A549 (cell line): ENCODE measurements around the gene PKP1. TPM values are rescaled to one million over a fixed set of nuclear protein-coding genes. Genes with fewer than 3 reads are reported as not detected.
A peak's percentile ranks its signal among the peaks of the same experiment; 100 is the strongest.

Experiments
- ATAC-seq, 2 experiments: fragments of 200-7000 bp in 1 of 2; fragments of >200 bp in 1 of 2; cut with Nextera tagmentation in 1 of 2; cut with Tn5 transposase in 1 of 2; 3 replicates each; pipeline versions ENCODE4 v1.8.0 to v1.9.1; 2018 to 2020; ENCODE audit warnings: mild to moderate bottlenecking in 1 of 2, moderate library complexity in 1 of 2
- CTCF ChIA-PET: fragments of 300-600 bp; sonication (Branson Sonifier 250); formaldehyde crosslinking; extraction: SDS; loops from one replicate; lab custom pipeline; 2021; ENCODE audit warnings: antibody characterized with exemption, inconsistent platforms; lab: Yijun Ruan, JAX
- POLR2A ChIA-PET: fragments of 350-600 bp; formaldehyde crosslinking; extraction: SDS; loops from one replicate; lab custom pipeline; 2021; ENCODE audit warnings: antibody characterized with exemption, inconsistent platforms; lab: Yijun Ruan, JAX
- DNase-seq, 2 experiments: peaks; one replicate each; pipeline versions ENCODE4 v3.0.0 to v3.0.0-alpha.2; 2011 to 2016; ENCODE audit warnings: low read depth in 1 of 2, low spot score in 1 of 2
- FAIRE-seq: peaks from 2 replicates; lab custom pipeline; 2011; peaks lifted over from hg19 to GRCh38; lab: Jason Lieb, UNC
- H3K27ac ChIP-seq, 2 experiments: fragments of >200 bp; sonication (Bioruptor Twin); formaldehyde crosslinking; 3 replicates each; pipeline ENCODE4 v1.5.1; 2016 to 2017
- H3K4me1 ChIP-seq: fragments of >200 bp; sonication (Bioruptor Twin); formaldehyde crosslinking; 3 replicates; pipeline ENCODE4 v1.6.1; 2016
- H3K4me2 ChIP-seq: fragments of >200 bp; sonication (Bioruptor Twin); formaldehyde crosslinking; 3 replicates; pipeline ENCODE4 v1.6.1; 2016
- H3K4me3 ChIP-seq: fragments of >200 bp; sonication (Bioruptor Twin); formaldehyde crosslinking; 3 replicates; pipeline ENCODE4 v1.5.1; 2016
- H3K9me3 ChIP-seq: fragments of >200 bp; sonication (Bioruptor Twin); formaldehyde crosslinking; 3 replicates; pipeline ENCODE4 v1.6.1; 2016
- CHD4 ChIP-seq: fragments of 200-600 bp; sonication (generic); IDR thresholded peaks from 2 replicates; pipeline ENCODE4 v1.6.1; 2016; ENCODE audit warnings: antibody characterized with exemption, mild to moderate bottlenecking, borderline replicate concordance
- FOSB ChIP-seq: fragments of 250-450 bp; sonication (Bioruptor Pico); IDR thresholded peaks from 2 replicates; pipeline ENCODE4 v1.5.0; 2020; ENCODE audit warnings: mild to moderate bottlenecking, moderate library complexity
- GATA3 ChIP-seq: IDR thresholded peaks from 2 replicates; pipeline ENCODE4 v1.6.1; 2012; ENCODE audit warnings: borderline replicate concordance
- HDAC2 ChIP-seq: fragments of 200-600 bp; sonication (generic); IDR thresholded peaks from 2 replicates; pipeline ENCODE4 v1.6.1; 2016
- HOXB5 ChIP-seq: fragments of 250-450 bp; sonication (Bioruptor Pico); IDR thresholded peaks from 2 replicates; pipeline ENCODE4 v1.5.0; 2020; ENCODE audit warnings: mild to moderate bottlenecking, moderate library complexity
- MAZ ChIP-seq: fragments of 150-350 bp; IDR thresholded peaks from 2 replicates; pipeline ENCODE4 v1.6.1; 2014; ENCODE audit warnings: antibody characterized with exemption, low read depth, low read length, borderline replicate concordance
- NPAS2 ChIP-seq: fragments of 250-450 bp; sonication (Bioruptor Pico); IDR thresholded peaks from 2 replicates; pipeline ENCODE4 v1.8.0; 2022; ENCODE audit warnings: mild to moderate bottlenecking, moderate library complexity, borderline replicate concordance
- NR3C1 ChIP-seq: fragments of >200 bp; sonication (Bioruptor Twin); formaldehyde crosslinking; IDR thresholded peaks from 3 replicates; pipeline ENCODE4 v1.6.1; 2017
- PHF8 ChIP-seq: fragments of 200-600 bp; sonication (generic); IDR thresholded peaks from 2 replicates; pipeline ENCODE4 v1.6.1; 2016; ENCODE audit warnings: low read depth, mild to moderate bottlenecking, antibody characterized with exemption, moderate library complexity, borderline replicate concordance
- POLR2A ChIP-seq: IDR thresholded peaks from 2 replicates; pipeline ENCODE4 v1.6.1; 2012; ENCODE audit warnings: mild to moderate bottlenecking, low read length
- RAD21 ChIP-seq, 2 experiments: fragments of >200 bp in 1 of 2; sonication (Bioruptor Twin) in 1 of 2; formaldehyde crosslinking in 1 of 2; IDR thresholded peaks in 1 of 2; conservative IDR thresholded peaks in 1 of 2; 2 replicates in 1 of 2; 3 replicates in 1 of 2; pipeline ENCODE4 v1.6.1; 2012 to 2018; ENCODE audit warnings: inconsistent platforms in 1 of 2
- RFX5 ChIP-seq: fragments of 450-650 bp; IDR thresholded peaks from 2 replicates; pipeline ENCODE4 v1.7.1; 2014; ENCODE audit warnings: antibody characterized with exemption, mild to moderate bottlenecking, moderate library complexity
- RNF2 ChIP-seq: fragments of 200-600 bp; sonication (generic); IDR thresholded peaks from 2 replicates; pipeline ENCODE4 v1.6.1; 2016; ENCODE audit warnings: low read depth, mild to moderate bottlenecking, antibody characterized with exemption, moderate library complexity, borderline replicate concordance
- SMC3 ChIP-seq: fragments of >200 bp; sonication (Bioruptor Twin); formaldehyde crosslinking; IDR thresholded peaks from 3 replicates; pipeline ENCODE4 v1.6.1; 2018; ENCODE audit warnings: inconsistent platforms
- ZC3H11A ChIP-seq: fragments of 450-650 bp; IDR thresholded peaks from 2 replicates; pipeline ENCODE4 v1.6.1; 2014; ENCODE audit warnings: antibody characterized with exemption, mild to moderate bottlenecking
- WGBS: methylation state at CpG from one replicate; pipeline ENCODE4 v1.1.6; 2017; ENCODE audit errors: missing lambda C conversion rate; 5-methylcytosine and 5-hydroxymethylcytosine counted together
- polyA plus RNA-seq, 4 experiments: library from polyadenylated mRNA; depleted of rRNA in 3 of 4; stranded (reverse); fragments of >200 nt; fragmentation: RNase III in 1 of 4; extraction: RNeasy Plus Mini Kit Qiagen cat#74134 plus additional on column Dnase treatment in 1 of 4; gene quantifications; 2 replicates in 3 of 4; 3 replicates in 1 of 4; pipeline ENCODE4 v1.2.3, GENCODE V29; 2011 to 2017
- TF ChIP-seq, protein P1 (sequence below): fragments of 250-450 bp; sonication (Bioruptor Pico); IDR thresholded peaks from 2 replicates; pipeline ENCODE4 v1.5.0; 2020; ENCODE audit warnings: low read depth, mild to moderate bottlenecking, moderate library complexity

Gene PKP1
- polyA plus RNA-seq, 2 of the 4 experiments (the other 2 are of a cell fraction): not detected

GRCh38 chr1:201321826-201322390 lies 38.6 kb downstream of the PKP1 start:
- TF ChIP-seq NPAS2 (CRISPR knock-in tag) (no peak), RNF2 (no peak)
- Histone ChIP-seq H3K4me1 (no peaks in the 10 kb centered on the region), H3K4me3 (no peak overlapping the region), H3K27ac (no peak overlapping the region), H3K4me2 (no peak overlapping the region), H3K9me3 (no peaks in the 10 kb centered on the region)
- no peak for ATAC-seq
- DNase-seq: no peak
- 77% methylated on average over 13 of the region's 15 CpGs for WGBS
- no peak for FAIRE-seq
- POLR2A ChIA-PET: no interaction called here
- CTCF ChIA-PET: interaction anchor here (1.0 to 3.7 kb wide), 5 partner anchors 11 to 67 kb away, joined by 3 to 21 read pairs (median 4); no protein-coding TSS in a partner anchor

DNA sequence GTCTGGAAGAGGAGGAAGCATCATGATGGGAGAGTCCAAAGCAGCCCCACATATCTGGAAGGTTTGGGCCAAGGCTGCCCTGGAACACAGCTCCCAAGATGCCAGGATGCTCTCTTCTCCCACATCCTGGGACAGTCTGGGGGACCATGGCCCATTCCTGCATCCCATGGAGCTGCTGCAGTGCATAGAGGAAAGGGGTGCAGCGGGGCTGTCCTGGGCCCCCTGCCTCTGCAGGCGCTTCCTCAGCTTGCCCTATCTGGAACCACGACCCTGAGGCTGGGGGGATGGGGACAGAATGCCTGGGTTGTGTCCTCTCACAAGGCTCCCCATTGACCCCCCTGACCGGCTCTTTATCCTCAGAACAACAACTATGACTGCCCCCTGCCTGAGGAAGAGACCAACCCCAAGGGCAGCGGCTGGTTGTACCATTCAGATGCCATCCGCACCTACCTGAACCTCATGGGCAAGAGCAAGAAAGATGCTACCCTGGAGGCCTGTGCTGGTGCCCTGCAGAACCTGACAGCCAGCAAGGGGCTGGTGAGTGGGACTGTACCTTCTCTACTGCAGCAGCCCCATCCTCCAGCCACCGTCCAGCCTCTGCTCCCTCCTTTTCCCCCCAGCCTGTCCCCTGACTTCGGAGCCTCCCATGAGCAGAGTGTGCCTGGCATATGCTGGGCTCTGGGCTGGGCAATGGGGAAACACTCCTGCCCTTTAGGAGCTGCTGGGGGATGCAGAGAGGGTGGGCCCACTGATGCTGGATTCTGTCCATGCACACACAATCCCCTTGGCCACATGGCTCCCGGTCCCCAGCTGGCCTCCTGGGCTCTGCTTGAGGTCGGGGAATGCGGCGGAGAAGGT lies 39.6 kb downstream of the PKP1 start:
- POLR2A ChIA-PET: no interaction called here
- FAIRE-seq: no peak

DNA sequence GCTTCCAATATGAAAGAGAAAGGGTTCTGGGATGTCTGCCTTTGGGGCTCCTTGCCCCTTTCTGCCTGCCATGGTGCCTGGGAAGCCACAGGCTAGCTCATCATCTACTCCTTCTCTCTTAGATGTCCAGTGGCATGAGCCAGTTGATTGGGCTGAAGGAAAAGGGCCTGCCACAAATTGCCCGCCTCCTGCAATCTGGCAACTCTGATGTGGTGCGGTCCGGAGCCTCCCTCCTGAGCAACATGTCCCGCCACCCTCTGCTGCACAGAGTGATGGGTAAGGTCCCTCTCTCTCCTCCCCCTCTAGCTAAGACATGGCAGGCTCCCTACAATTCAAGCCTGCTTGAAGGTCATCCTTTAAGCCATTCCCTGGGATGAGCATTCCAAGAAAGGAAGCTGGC lies 41.0 kb downstream of the PKP1 start:
- TF ChIP-seq SMC3: no peak
- TF ChIP-seq POLR2A: no peak
- no peak for TF ChIP-seq HOXB5 (CRISPR knock-in tag)
- TF ChIP-seq HDAC2: no peak
- TF ChIP-seq PHF8: no peak
- TF ChIP-seq, protein P1, sequence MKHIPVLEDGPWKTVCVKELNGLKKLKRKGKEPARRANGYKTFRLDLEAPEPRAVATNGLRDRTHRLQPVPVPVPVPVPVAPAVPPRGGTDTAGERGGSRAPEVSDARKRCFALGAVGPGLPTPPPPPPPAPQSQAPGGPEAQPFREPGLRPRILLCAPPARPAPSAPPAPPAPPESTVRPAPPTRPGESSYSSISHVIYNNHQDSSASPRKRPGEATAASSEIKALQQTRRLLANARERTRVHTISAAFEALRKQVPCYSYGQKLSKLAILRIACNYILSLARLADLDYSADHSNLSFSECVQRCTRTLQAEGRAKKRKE (CRISPR knock-in tag): no peak
- TF ChIP-seq MAZ: no peak
- no peak for TF ChIP-seq FOSB
- TF ChIP-seq RFX5: no peak
- no peak for TF ChIP-seq CHD4
- TF ChIP-seq ZC3H11A: no peak
- TF ChIP-seq NR3C1: no peak
- TF ChIP-seq RAD21 (conservative IDR thresholded peaks at IDR 0.05 in 1 of 2, IDR thresholded peaks at IDR 0.05 in 1 of 2): no peak
- WGBS: 94% methylated on average over 4 of the region's 4 CpGs
- DNase-seq: no peak
- no peak for FAIRE-seq
- no peak for ATAC-seq
- POLR2A ChIA-PET: no interaction called here
- H3K9me3 ChIP-seq: no peaks in the 10 kb centered on the region
- no peaks in the 10 kb centered on the region for H3K4me1 ChIP-seq
- no peak overlapping the region for H3K4me3 ChIP-seq
- CTCF ChIA-PET: interaction anchor here (0.7 to 3.7 kb wide), 5 partner anchors 22 to 703 kb away, joined by 3 to 21 read pairs (median 12); no protein-coding TSS in a partner anchor
- H3K27ac ChIP-seq: no peak overlapping the region
- no peak overlapping the region for H3K4me2 ChIP-seq

More for the DNA sequence above, 39.6 kb downstream of the PKP1 start:
- H3K9me3 ChIP-seq: no peaks in the 10 kb centered on the region
- no peak overlapping the region for H3K4me3 ChIP-seq
- DNase-seq (no peak), ATAC-seq (no peak)
- no peak overlapping the region for H3K4me2 ChIP-seq
- TF ChIP-seq NPAS2 (CRISPR knock-in tag) (no peak), POLR2A (no peak)
- 66% methylated on average over 12 of the region's 12 CpGs for WGBS
- CTCF ChIA-PET: interaction anchor here (0.8 to 3.7 kb wide), 7 partner anchors 12 to 68 kb away, joined by 3 to 21 read pairs (median 4); no protein-coding TSS in a partner anchor
- H3K27ac ChIP-seq: no peak overlapping the region
- H3K4me1 ChIP-seq: no peaks in the 10 kb centered on the region

- ATAC-seq (no peak), FAIRE-seq (no peak), DNase-seq (no peak)
- no peak for TF ChIP-seq GATA3
- TF ChIP-seq RAD21 (conservative IDR thresholded peaks at IDR 0.05 in 1 of 2, IDR thresholded peaks at IDR 0.05 in 1 of 2): peak in 1 of 2 experiments; percentile 9; a peak in 1 of 5 replicates
- 53% methylated on average over 16 of the region's 16 CpGs for WGBS
- Histone ChIP-seq H3K4me1 (no peaks in the 10 kb centered on the region), H3K4me2 (no peak overlapping the region), H3K9me3 (no peaks in the 10 kb centered on the region), H3K4me3 (no peak overlapping the region), H3K27ac (no peak overlapping the region)
- CTCF ChIA-PET: interaction anchor here (1.1 to 5.1 kb wide), 6 partner anchors 9 to 83 kb away, joined by 3 to 30 read pairs (median 14); no protein-coding TSS in a partner anchor
- POLR2A ChIA-PET: no interaction called here
These were observed 41.7 kb downstream of the PKP1 start for GRCh38 chr1:201324821-201325677.
